ENCODE data around the gene SOST. TPM values are rescaled to one million over a fixed set of nuclear protein-coding genes. Genes with fewer than 3 reads are reported as not detected.

Gene SOST
- total RNA-seq, 1 donor from 2014 or later, result not detected

DNA sequence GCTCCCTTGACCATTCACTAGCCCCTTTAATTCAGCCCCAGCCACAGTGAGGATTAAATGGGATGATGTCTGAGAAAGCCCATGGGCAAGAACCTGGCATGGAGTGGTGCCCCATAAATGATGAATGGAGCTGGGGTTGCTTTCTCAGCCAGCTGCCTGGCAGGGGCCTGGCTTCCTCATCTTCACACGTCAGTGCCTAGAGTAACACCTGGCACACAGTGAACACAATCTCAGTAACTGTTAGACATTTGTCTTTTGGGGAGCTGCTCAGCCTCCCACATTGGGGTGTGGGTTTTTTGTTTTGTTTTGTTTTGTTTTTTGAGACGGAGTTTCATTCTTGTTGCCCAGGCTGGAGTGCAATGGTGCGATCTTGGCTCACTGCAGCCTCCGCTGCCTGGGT, 49.4 kb downstream of the SOST start:
- DNase-seq (ENCODE audit: low read depth), result no peak
- TF ChIP-seq, protein P1, sequence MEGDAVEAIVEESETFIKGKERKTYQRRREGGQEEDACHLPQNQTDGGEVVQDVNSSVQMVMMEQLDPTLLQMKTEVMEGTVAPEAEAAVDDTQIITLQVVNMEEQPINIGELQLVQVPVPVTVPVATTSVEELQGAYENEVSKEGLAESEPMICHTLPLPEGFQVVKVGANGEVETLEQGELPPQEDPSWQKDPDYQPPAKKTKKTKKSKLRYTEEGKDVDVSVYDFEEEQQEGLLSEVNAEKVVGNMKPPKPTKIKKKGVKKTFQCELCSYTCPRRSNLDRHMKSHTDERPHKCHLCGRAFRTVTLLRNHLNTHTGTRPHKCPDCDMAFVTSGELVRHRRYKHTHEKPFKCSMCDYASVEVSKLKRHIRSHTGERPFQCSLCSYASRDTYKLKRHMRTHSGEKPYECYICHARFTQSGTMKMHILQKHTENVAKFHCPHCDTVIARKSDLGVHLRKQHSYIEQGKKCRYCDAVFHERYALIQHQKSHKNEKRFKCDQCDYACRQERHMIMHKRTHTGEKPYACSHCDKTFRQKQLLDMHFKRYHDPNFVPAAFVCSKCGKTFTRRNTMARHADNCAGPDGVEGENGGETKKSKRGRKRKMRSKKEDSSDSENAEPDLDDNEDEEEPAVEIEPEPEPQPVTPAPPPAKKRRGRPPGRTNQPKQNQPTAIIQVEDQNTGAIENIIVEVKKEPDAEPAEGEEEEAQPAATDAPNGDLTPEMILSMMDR (conservative IDR thresholded peaks at IDR 0.05; ENCODE audit: low read depth, low read length), result no peak
- no peak overlapping the region for H3K4me3 ChIP-seq (ENCODE audit: low read depth, low read length)

DNA sequence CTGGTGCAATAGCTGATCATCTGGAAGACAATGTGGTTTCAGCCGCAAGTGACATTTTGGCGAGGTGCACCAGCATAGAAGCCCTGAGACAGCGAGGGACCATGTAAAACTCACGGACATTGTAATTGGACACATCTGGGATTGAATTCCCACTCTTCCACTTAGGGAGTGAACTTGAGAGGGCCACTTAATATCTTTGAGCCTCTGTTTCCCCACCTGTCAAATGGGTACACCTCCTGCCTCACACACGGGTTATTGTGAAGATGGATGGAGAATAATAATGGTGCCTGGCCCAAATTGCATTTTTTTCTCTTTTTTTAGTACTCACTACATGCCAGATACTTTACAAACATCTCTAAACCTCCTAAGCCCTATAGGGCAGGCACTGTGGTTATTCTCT, 51.4 kb downstream of the SOST start:
- no peak for DNase-seq (ENCODE audit: low read depth)
- no peak overlapping the region for H3K4me3 ChIP-seq (ENCODE audit: low read depth, low read length)
- TF ChIP-seq, protein P1 (conservative IDR thresholded peaks at IDR 0.05; ENCODE audit: low read depth, low read length), result no peak

DNA sequence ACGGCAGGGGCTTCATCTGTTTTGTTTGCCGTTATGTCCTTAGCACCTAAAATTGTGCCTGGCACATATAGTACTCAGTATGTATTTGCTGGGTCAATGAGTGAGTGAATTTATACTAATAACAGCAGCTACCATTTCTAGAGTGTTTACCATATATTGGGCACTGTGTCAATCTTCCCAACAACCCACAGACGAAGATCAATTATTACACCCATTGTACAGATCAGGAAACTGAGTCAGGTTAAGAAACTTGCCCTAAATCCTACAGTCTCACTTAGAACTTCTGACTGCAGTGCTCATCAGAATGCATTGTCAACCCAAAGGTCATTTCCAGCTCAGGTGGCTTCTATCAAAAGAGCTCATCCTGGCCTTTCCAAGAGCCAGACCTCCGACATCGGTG, 52.4 kb downstream of the SOST start:
- no peak overlapping the region for H3K4me3 ChIP-seq (ENCODE audit: low read depth, low read length)
- DNase-seq (ENCODE audit: low read depth), result no peak
- TF ChIP-seq, protein P1 (conservative IDR thresholded peaks at IDR 0.05; ENCODE audit: low read depth, low read length), result no peak

Other genes starting within 250 kb of the SOST start
- 48.3 and 63.9 TPM in 2 replicates for gene ETV4, start 212.5 kb downstream of the SOST start, total RNA-seq
- not detected in 2 replicates for gene MEOX1, start 96.9 kb downstream of the SOST start, total RNA-seq
- gene DUSP3, start 20.2 kb upstream of the SOST start, total RNA-seq, result 46.3 and 47.5 TPM in 2 replicates
- gene CFAP97D1, start 21.6 kb upstream of the SOST start, total RNA-seq, result not detected in 2 replicates
- 8.6 and 10.8 TPM in 2 replicates for gene MPP3, start 74.4 kb upstream of the SOST start, total RNA-seq
- gene CD300LG, start 88.4 kb upstream of the SOST start, total RNA-seq, result not detected in 2 replicates
- 2.5 and 14.1 TPM in 2 replicates for gene MPP2, start 148.7 kb upstream of the SOST start, total RNA-seq
- not detected in 2 replicates for gene PPY, start 183.7 kb upstream of the SOST start, total RNA-seq
- gene PYY, start 195.1 kb upstream of the SOST start, total RNA-seq, result not detected in 2 replicates
- gene NAGS, start 245.8 kb upstream of the SOST start, total RNA-seq, result 14.1 and 21.0 TPM in 2 replicates